Heart left ventricle (tissue), 16 donors: ENCODE measurements around the gene SUCO. TPM values are rescaled to one million over a fixed set of nuclear protein-coding genes. Genes with fewer than 3 reads are reported as not detected.

ENCODE experiments used
- ATAC-seq, 4 donors: fragments of 200-7000 bp; cut with Tn5 transposase; one replicate each; pipeline ENCODE4 v1.9.1; 2020 to 2022; ENCODE audit warnings: moderate library complexity in 4 of 4, mild to moderate bottlenecking in 3 of 4, moderate number of reproducible peaks in 1 of 4
- DNase-seq, 5 donors: peaks; one replicate each; pipeline ENCODE4 v3.0.0-alpha.2; 2020
- H3K27ac ChIP-seq, 12 donors: fragments of 200-600 bp; sonication (generic) in 4 of 12; one replicate each; pipeline versions ENCODE4 v1.5.0 to v1.8.0; 2016 to 2022; ENCODE audit warnings: mild to moderate bottlenecking in 2 of 12
- H3K27me3 ChIP-seq, 9 donors: fragments of 200-600 bp; sonication (generic) in 2 of 9; one replicate each; pipeline versions ENCODE4 v1.5.1 to v1.8.0; 2016 to 2022; ENCODE audit warnings: mild to moderate bottlenecking in 3 of 9
- H3K36me3 ChIP-seq, 9 donors: fragments of 200-600 bp; sonication (generic) in 2 of 9; one replicate each; pipeline versions ENCODE4 v1.5.0 to v1.8.0; 2018 to 2022; ENCODE audit warnings: mild to moderate bottlenecking in 2 of 9
- H3K4me1 ChIP-seq, 12 donors: fragments of 200-600 bp; sonication (generic) in 4 of 12; one replicate each; pipeline versions ENCODE4 v1.5.0 to v1.8.0; 2016 to 2022; ENCODE audit warnings: mild to moderate bottlenecking in 3 of 12
- H3K4me3 ChIP-seq, 12 donors: fragments of 200-600 bp; sonication (generic) in 4 of 12; one replicate each; pipeline versions ENCODE4 v1.5.0 to v1.8.0; 2017 to 2022; ENCODE audit warnings: mild to moderate bottlenecking in 9 of 12, moderate library complexity in 4 of 12
- H3K9me3 ChIP-seq, 12 donors: fragments of 200-600 bp; sonication (generic) in 4 of 12; one replicate each; pipeline versions ENCODE4 v1.5.0 to v1.8.0; 2016 to 2022; ENCODE audit warnings: mild to moderate bottlenecking in 1 of 12
- CTCF ChIP-seq, 12 donors: fragments of 200-600 bp; sonication (generic) in 4 of 12; IDR thresholded peaks; one replicate each; pipeline versions ENCODE4 v1.5.0 to v1.8.0; 2018 to 2022; ENCODE audit warnings: antibody characterized with exemption in 12 of 12, mild to moderate bottlenecking in 5 of 12
- POLR2A ChIP-seq, 2 donors: fragments of 450-650 bp; IDR thresholded peaks; one replicate each; pipeline ENCODE4 v1.6.1; 2017; ENCODE audit warnings: antibody characterized with exemption in 2 of 2, mild to moderate bottlenecking in 2 of 2, moderate library complexity in 2 of 2
- WGBS, 4 donors: extraction: QIAGEN DNeasy Blood & Tissue Kit in 2 of 4; methylation state at CpG; one replicate each; pipeline versions ENCODE4 v1.1.5 to v1.1.7; 2013 to 2018; 5-methylcytosine and 5-hydroxymethylcytosine counted together
- intact Hi-C, 10 donors: fragments of 100-400 bp; cut with DNase I; formaldehyde crosslinking; loops; one replicate each; pipeline versions ENCODE4 v1.11.1 to v1.14.2; 2022
- polyA plus RNA-seq, 2 donors: library from polyadenylated mRNA; stranded (reverse); fragments of 200-250 nt; gene quantifications; one replicate each; pipeline ENCODE4 v1.2.3, GENCODE V29; 2013
- total RNA-seq, 9 donors: library from RNA; depleted of rRNA in 2 of 9; stranded (reverse); fragments of >200 nt in 2 of 9; fragmentation: NEBNext Ultra II Directional in 3 of 9; extraction: Animal tissue kit (Norgen Biotek cat#: 25700) in 3 of 9; gene quantifications; one replicate each; pipeline versions ENCODE4 v1.1.0 to v1.2.4, GENCODE V29; 2016 to 2023
- donor health status: ischemic (EF 13 %, LVEDD 7.1; RV severe dilation, severe dysfunction).
- donor health status: healthy with polysubstance abuse.
- donor health status: DM: no; HTN: yes; CAD: no.
- donor health status: DM: no; HTN: no; CAD: no.
- donor health status: ischemic (EF 25% LVEDD 6.9; RV normal size, moderate dysfunction).
- donor health status: ischemic (EF 25% LVEDD 5.7; RV mildly dilated, moderate dysfunction).
- donor health status: healthy.
- donor health status: DM: yes; HTN: yes; CAD: no.
- donor health status: ischemic (EF 35%, LVEDD 5.7; RV mildly dilated, moderate dysfunction).
- donor health status: nonischemic (EF 11% LVEDD 7.7; RV severe dilation, severe dysfunction).
- donor health status: DM: yes; HTN: yes; CAD: no.
- donor health status: PGD.
- donor health status: ischemic (EF 29% LVEDD 5.4; RV normal size, mild dysfunction).
- donor health status: nonischemic (EF 23%, LVEDD 6.1; RV moderate dilation, normal function).

The SUCO gene
- total and polyA plus RNA-seq, 11 donors = 6.7 to 33.4 (median 23.7) TPM

GRCh38 chr1:172540635-172541034 is 7.7 kb downstream of the SUCO start:
- H3K4me1 ChIP-seq = peaks cover 0 to 69% (median 27%) of the 10 kb centered on the region in 12 donors
- no peaks in the 10 kb centered on the region for H3K27me3 ChIP-seq

GRCh38 chr1:172544481-172545104 is 11.6 kb downstream of the SUCO start:
- Histone ChIP-seq H3K36me3 (no peaks in the 10 kb centered on the region), H3K27me3 (no peaks in the 10 kb centered on the region), H3K9me3 (no peaks in the 10 kb centered on the region), H3K27ac (no peak overlapping the region), H3K4me3 (no peak overlapping the region), H3K4me1 (peaks cover 0 to 79% (median 34%) of the 10 kb centered on the region in 12 donors)
- DNase-seq = no peak
- no peak for TF ChIP-seq POLR2A (IDR thresholded peaks at IDR 0.05)
- no peak for TF ChIP-seq CTCF (IDR thresholded peaks at IDR 0.05)
- no peak for ATAC-seq
- 57 to 73% (median 65%) methylated on average over 2 of the region's 2 CpGs for WGBS, 4 donors
- intact Hi-C loops = no loop called here

More at GRCh38 chr1:172540635-172541034, 7.7 kb downstream of the SUCO start:
- TF ChIP-seq POLR2A (IDR thresholded peaks at IDR 0.05) (no peak), CTCF (IDR thresholded peaks at IDR 0.05) (no peak)
- DNase-seq (no peak), ATAC-seq (no peak)
- no peaks in the 10 kb centered on the region for H3K36me3 ChIP-seq
- intact Hi-C loops = no loop called here
- no peak overlapping the region for H3K27ac ChIP-seq
- H3K4me3 ChIP-seq = no peak overlapping the region
- H3K9me3 ChIP-seq = no peaks in the 10 kb centered on the region

- Histone ChIP-seq H3K9me3 (no peaks in the 10 kb centered on the region), H3K27me3 (no peaks in the 10 kb centered on the region), H3K4me1 (peaks cover 0 to 78% (median 37%) of the 10 kb centered on the region in 12 donors), H3K27ac (no peak overlapping the region), H3K4me3 (no peak overlapping the region), H3K36me3 (no peaks in the 10 kb centered on the region)
- TF ChIP-seq POLR2A (IDR thresholded peaks at IDR 0.05) (no peak), CTCF (IDR thresholded peaks at IDR 0.05) (no peak)
- DNase-seq (no peak), ATAC-seq (no peak)
- intact Hi-C loops = no loop called here
- 78 to 87% (median 80%) methylated on average over 4 of the region's 4 CpGs for WGBS, 4 donors
These were observed 12.6 kb downstream of the SUCO start for GRCh38 chr1:172545396-172546004.

- no peak for TF ChIP-seq POLR2A (IDR thresholded peaks at IDR 0.05)
- H3K4me3 ChIP-seq = no peak overlapping the region
- DNase-seq (no peak), ATAC-seq (no peak)
- no peaks in the 10 kb centered on the region for H3K27me3 ChIP-seq
- no peaks in the 10 kb centered on the region for H3K36me3 ChIP-seq
- no peak overlapping the region for H3K27ac ChIP-seq
- intact Hi-C loops = no loop called here
- WGBS, 4 donors = 60 to 72% (median 67%) methylated on average over 3 of the region's 3 CpGs
- no peaks in the 10 kb centered on the region for H3K9me3 ChIP-seq
- H3K4me1 ChIP-seq = peaks cover 0 to 75% (median 35%) of the 10 kb centered on the region in 12 donors
These were observed 14.1 kb downstream of the SUCO start for GRCh38 chr1:172547071-172547470.
